MG63 (cell line): ENCODE measurements around the gene TMEM222. TPM values are rescaled to one million over a fixed set of nuclear protein-coding genes. Genes with fewer than 3 reads are reported as not detected.
"Not testable (repeated sequence)": the region's sequence is repeated elsewhere in the genome, so short reads cannot be mapped to it uniquely, and the experiment has no call there.

ENCODE experiments used
- DNase-seq: peaks from one replicate; pipeline ENCODE4 v3.0.0-alpha.2; 2020
- H3K27me3 ChIP-seq: fragments of 250-450 bp; sonication (Bioruptor Pico); 2 replicates; pipeline ENCODE4 v1.5.1; 2020; ENCODE audit warnings: mild to moderate bottlenecking, moderate library complexity
- H3K36me3 ChIP-seq: fragments of 250-450 bp; sonication (Bioruptor Pico); 2 replicates; pipeline ENCODE4 v1.5.1; 2020; ENCODE audit warnings: mild to moderate bottlenecking, moderate library complexity
- H3K4me3 ChIP-seq: fragments of 250-450 bp; sonication (Bioruptor Pico); 2 replicates; pipeline ENCODE4 v1.5.1; 2020; ENCODE audit warnings: mild to moderate bottlenecking, moderate library complexity
- H3K9me3 ChIP-seq: fragments of 250-450 bp; sonication (Bioruptor Pico); 2 replicates; pipeline ENCODE4 v1.5.1; 2020; ENCODE audit warnings: mild to moderate bottlenecking, moderate library complexity
- total RNA-seq: library from RNA; depleted of rRNA; stranded (reverse); fragments of >200 nt; shearing (Covaris generic); gene quantifications from 2 replicates; pipeline ENCODE4 v1.2.3, GENCODE V29; 2014; ENCODE audit warnings: low replicate concordance; rRNA removed

Gene TMEM222
- total RNA-seq, 1 experiment from 2014 or later: 54.2 TPM

- no peaks in the 10 kb centered on the region for H3K36me3 ChIP-seq
Measured at GRCh38 chr1:27380224-27380623, 58.3 kb downstream of the TMEM222 start.

GRCh38 chr1:27380766-27381733 is 59.1 kb downstream of the TMEM222 start:
- H3K4me3 ChIP-seq: no peak overlapping the region
- no peak for DNase-seq
- no peaks in the 10 kb centered on the region for H3K27me3 ChIP-seq
- H3K9me3 ChIP-seq: no peaks in the 10 kb centered on the region
- no peaks in the 10 kb centered on the region for H3K36me3 ChIP-seq

More at GRCh38 chr1:27380224-27380623, 58.3 kb downstream of the TMEM222 start:
- no peak for DNase-seq
- Histone ChIP-seq H3K4me3 (no peak overlapping the region), H3K9me3 (no peaks in the 10 kb centered on the region), H3K27me3 (no peaks in the 10 kb centered on the region)

GRCh38 chr1:27381969-27382762 is 60.2 kb downstream of the TMEM222 start:
- DNase-seq: no peak
- no peaks in the 10 kb centered on the region for H3K27me3 ChIP-seq

GRCh38 chr1:27383039-27383605 is 61.2 kb downstream of the TMEM222 start, which contains the start of gene CD164L2:
Gene CD164L2, minus strand, starts transcription at chr1:27383333. Its CDS starts 94 bp downstream, at chr1:27383239.
- Histone ChIP-seq H3K9me3 (no peaks in the 10 kb centered on the region), H3K36me3 (no peaks in the 10 kb centered on the region), H3K27me3 (no peaks in the 10 kb centered on the region), H3K4me3 (no peak within 1 kb of the TSS)
- no peak for DNase-seq

More at GRCh38 chr1:27381969-27382762, 60.2 kb downstream of the TMEM222 start:
- Histone ChIP-seq H3K36me3 (no peaks in the 10 kb centered on the region), H3K4me3 (no peak overlapping the region), H3K9me3 (no peaks in the 10 kb centered on the region)

- no peak for DNase-seq
- Histone ChIP-seq H3K27me3 (no peaks in the 10 kb centered on the region), H3K9me3 (no peaks in the 10 kb centered on the region), H3K36me3 (no peaks in the 10 kb centered on the region), H3K4me3 (no peak overlapping the region)
Measured at GRCh38 chr1:27383661-27384060, 61.7 kb downstream of the TMEM222 start.

- H3K4me3 ChIP-seq, DNase-seq, H3K27me3 ChIP-seq, H3K36me3 ChIP-seq, H3K9me3 ChIP-seq: not testable (repeated sequence)
Measured at GRCh38 chr1:27384797-27385196, 62.8 kb downstream of the TMEM222 start.

Other genes starting within 250 kb of the TMEM222 start
- gene SLC9A1, start 167.0 kb upstream of the TMEM222 start, total RNA-seq: 2.9 and 23.6 TPM in 2 replicates
- 14.9 and 15.8 TPM in 2 replicates for gene WDTC1, start 87.5 kb upstream of the TMEM222 start, total RNA-seq
- gene SYTL1, start 19.9 kb downstream of the TMEM222 start, total RNA-seq: not detected in 2 replicates
- gene MAP3K6, start 44.8 kb downstream of the TMEM222 start, total RNA-seq: 11.5 and 26.9 TPM in 2 replicates
- gene FCN3, start 52.7 kb downstream of the TMEM222 start, total RNA-seq: not detected in 2 replicates
- not detected in 2 replicates for gene CD164L2, start 61.2 kb downstream of the TMEM222 start, total RNA-seq
- gene GPR3, start 70.5 kb downstream of the TMEM222 start, total RNA-seq: not detected in 2 replicates
- 13.9 and 15.5 TPM in 2 replicates for gene WASF2, start 168.0 kb downstream of the TMEM222 start, total RNA-seq